ENCODE measurements around the gene CNPY2. TPM values are rescaled to one million over a fixed set of nuclear protein-coding genes. Genes with fewer than 3 reads are reported as not detected.

CNPY2 gene
- total and polyA plus RNA-seq, 2 of the 13 experiments (the other 11 are each of a cell fraction or from before 2014, with no cell fraction given): 285 to 356 TPM

DNA sequence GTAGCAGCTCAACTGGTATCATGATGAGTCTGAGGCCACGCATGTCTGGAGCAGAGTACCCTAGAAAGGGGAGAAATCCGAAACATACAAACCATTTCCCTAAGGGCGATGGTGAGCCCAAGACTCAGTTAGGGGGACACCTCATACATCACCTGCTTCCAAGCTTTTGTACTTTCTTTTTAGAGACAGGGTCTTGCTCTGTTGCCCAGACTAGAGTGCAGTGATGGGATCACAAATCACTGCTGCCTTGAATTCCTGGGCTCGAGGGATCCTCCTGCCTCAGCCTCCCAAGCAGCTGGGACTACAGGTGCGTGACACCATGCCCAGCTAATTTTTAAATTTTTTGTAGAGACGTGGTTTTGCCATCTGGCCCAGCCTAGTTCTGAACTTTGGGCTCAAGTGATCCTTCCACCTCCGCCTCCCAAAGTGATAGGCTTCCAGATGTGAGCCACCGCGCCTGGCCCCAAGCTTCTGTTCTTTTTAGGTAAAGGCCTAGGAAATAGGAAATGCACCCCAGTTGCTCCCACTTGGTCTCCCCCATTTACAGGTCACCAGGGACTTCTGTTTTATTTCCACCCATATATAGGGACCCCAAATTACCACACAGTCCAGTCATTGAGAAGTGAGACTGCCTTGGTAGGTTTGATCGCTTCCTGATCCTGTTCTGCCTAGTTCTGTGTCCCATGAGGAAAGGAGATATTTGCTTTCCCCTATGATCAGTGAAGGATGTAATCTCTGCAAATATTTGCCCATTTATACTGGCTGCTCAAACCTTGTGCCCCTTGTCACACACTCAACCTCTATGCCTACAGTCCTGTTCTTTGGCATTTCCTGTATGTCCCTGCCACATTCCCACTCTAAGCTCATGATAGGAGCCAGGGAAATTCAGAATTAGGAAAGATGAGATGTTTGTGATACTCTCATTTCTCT, 46.6 kb upstream of the CNPY2 start, which contains the start of gene APOF (continued):
- TF ChIP-seq, protein P1, sequence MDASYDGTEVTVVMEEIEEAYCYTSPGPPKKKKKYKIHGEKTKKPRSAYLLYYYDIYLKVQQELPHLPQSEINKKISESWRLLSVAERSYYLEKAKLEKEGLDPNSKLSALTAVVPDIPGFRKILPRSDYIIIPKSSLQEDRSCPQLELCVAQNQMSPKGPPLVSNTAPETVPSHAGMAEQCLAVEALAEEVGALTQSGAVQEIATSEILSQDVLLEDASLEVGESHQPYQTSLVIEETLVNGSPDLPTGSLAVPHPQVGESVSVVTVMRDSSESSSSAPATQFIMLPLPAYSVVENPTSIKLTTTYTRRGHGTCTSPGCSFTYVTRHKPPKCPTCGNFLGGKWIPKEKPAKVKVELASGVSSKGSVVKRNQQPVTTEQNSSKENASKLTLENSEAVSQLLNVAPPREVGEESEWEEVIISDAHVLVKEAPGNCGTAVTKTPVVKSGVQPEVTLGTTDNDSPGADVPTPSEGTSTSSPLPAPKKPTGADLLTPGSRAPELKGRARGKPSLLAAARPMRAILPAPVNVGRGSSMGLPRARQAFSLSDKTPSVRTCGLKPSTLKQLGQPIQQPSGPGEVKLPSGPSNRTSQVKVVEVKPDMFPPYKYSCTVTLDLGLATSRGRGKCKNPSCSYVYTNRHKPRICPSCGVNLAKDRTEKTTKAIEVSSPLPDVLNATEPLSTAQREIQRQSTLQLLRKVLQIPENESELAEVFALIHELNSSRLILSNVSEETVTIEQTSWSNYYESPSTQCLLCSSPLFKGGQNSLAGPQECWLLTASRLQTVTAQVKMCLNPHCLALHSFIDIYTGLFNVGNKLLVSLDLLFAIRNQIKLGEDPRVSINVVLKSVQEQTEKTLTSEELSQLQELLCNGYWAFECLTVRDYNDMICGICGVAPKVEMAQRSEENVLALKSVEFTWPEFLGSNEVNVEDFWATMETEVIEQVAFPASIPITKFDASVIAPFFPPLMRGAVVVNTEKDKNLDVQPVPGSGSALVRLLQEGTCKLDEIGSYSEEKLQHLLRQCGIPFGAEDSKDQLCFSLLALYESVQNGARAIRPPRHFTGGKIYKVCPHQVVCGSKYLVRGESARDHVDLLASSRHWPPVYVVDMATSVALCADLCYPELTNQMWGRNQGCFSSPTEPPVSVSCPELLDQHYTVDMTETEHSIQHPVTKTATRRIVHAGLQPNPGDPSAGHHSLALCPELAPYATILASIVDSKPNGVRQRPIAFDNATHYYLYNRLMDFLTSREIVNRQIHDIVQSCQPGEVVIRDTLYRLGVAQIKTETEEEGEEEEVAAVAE (CRISPR knock-in tag; IDR thresholded peaks at IDR 0.05; ENCODE audit: borderline replicate concordance): peak; percentile 61; the same call in 1 of the 2 replicates
- TF ChIP-seq, protein P2, sequence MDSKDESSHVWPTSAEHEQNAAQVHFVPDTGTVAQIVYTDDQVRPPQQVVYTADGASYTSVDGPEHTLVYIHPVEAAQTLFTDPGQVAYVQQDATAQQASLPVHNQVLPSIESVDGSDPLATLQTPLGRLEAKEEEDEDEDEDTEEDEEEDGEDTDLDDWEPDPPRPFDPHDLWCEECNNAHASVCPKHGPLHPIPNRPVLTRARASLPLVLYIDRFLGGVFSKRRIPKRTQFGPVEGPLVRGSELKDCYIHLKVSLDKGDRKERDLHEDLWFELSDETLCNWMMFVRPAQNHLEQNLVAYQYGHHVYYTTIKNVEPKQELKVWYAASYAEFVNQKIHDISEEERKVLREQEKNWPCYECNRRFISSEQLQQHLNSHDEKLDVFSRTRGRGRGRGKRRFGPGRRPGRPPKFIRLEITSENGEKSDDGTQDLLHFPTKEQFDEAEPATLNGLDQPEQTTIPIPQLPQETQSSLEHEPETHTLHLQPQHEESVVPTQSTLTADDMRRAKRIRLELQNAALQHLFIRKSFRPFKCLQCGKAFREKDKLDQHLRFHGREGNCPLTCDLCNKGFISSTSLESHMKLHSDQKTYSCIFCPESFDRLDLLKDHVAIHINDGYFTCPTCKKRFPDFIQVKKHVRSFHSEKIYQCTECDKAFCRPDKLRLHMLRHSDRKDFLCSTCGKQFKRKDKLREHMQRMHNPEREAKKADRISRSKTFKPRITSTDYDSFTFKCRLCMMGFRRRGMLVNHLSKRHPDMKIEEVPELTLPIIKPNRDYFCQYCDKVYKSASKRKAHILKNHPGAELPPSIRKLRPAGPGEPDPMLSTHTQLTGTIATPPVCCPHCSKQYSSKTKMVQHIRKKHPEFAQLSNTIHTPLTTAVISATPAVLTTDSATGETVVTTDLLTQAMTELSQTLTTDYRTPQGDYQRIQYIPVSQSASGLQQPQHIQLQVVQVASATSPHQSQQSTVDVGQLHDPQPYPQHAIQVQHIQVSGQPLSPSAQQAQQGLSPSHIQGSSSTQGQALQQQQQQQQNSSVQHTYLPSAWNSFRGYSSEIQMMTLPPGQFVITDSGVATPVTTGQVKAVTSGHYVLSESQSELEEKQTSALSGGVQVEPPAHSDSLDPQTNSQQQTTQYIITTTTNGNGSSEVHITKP (CRISPR knock-in tag; IDR thresholded peaks at IDR 0.05; ENCODE audit: low read depth): no peak
- peak; percentile 41; the same call in 1 of the 2 replicates for TF ChIP-seq FOSL2 (CRISPR knock-in tag; IDR thresholded peaks at IDR 0.05)
- TF ChIP-seq, protein P3, sequence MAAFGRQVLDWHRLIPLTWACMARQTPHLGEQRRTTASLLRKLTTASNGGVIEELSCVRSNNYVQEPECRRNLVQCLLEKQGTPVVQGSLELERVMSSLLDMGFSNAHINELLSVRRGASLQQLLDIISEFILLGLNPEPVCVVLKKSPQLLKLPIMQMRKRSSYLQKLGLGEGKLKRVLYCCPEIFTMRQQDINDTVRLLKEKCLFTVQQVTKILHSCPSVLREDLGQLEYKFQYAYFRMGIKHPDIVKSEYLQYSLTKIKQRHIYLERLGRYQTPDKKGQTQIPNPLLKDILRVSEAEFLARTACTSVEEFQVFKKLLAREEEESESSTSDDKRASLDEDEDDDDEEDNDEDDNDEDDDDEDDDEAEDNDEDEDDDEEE (CRISPR knock-in tag; IDR thresholded peaks at IDR 0.05): no peak
- no peak for TF ChIP-seq KDM1A (CRISPR knock-in tag; IDR thresholded peaks at IDR 0.05)
- TF ChIP-seq, protein P4, sequence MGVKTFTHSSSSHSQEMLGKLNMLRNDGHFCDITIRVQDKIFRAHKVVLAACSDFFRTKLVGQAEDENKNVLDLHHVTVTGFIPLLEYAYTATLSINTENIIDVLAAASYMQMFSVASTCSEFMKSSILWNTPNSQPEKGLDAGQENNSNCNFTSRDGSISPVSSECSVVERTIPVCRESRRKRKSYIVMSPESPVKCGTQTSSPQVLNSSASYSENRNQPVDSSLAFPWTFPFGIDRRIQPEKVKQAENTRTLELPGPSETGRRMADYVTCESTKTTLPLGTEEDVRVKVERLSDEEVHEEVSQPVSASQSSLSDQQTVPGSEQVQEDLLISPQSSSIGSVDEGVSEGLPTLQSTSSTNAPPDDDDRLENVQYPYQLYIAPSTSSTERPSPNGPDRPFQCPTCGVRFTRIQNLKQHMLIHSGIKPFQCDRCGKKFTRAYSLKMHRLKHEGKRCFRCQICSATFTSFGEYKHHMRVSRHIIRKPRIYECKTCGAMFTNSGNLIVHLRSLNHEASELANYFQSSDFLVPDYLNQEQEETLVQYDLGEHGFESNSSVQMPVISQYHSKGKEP (CRISPR knock-in tag; IDR thresholded peaks at IDR 0.05): no peak
- no peak for TF ChIP-seq ZFYVE20 (CRISPR knock-in tag; IDR thresholded peaks at IDR 0.05; ENCODE audit: borderline replicate concordance, low read depth)
- peak; percentile 57; the same call in 1 of the 2 replicates for TF ChIP-seq ELF1 (CRISPR knock-in tag; IDR thresholded peaks at IDR 0.05)
- no peak for TF ChIP-seq SNAPC2 (CRISPR knock-in tag; IDR thresholded peaks at IDR 0.05)

Measured in HepG2 (cell line).